Upper lobe of left lung (tissue), 4 donors: ENCODE data around the gene HMGN4.

ENCODE experiments used
- CTCF ChIP-seq, 6 experiments: fragments of 450-650 bp in 4 of 6; fragments of 200-600 bp in 2 of 6; sonication (generic) in 2 of 6; IDR thresholded peaks; one replicate each; pipeline ENCODE4 v1.5.1; 2016 to 2019; ENCODE audit warnings: antibody characterized with exemption in 6 of 6
- EP300 ChIP-seq, 4 donors: sonication (generic); formaldehyde crosslinking; IDR thresholded peaks; one replicate each; pipeline ENCODE4 v1.5.1; 2017; ENCODE audit warnings: antibody characterized with exemption in 4 of 4, control low read depth in 2 of 4
- POLR2A ChIP-seq, 4 donors: fragments of 450-650 bp; IDR thresholded peaks; one replicate each; pipeline ENCODE4 v1.5.1; 2016 to 2017; ENCODE audit warnings: antibody characterized with exemption in 4 of 4, mild to moderate bottlenecking in 2 of 4
- POLR2AphosphoS5 ChIP-seq, 2 donors: sonication (generic); formaldehyde crosslinking; IDR thresholded peaks; one replicate each; pipeline ENCODE4 v1.5.1; 2017; ENCODE audit warnings: antibody characterized with exemption in 2 of 2

GRCh38 chr6:26514984-26515383 is 23.2 kb upstream of the HMGN4 start:
- TF ChIP-seq CTCF (IDR thresholded peaks at IDR 0.05) (no peak), POLR2A (IDR thresholded peaks at IDR 0.05) (no peak), POLR2AphosphoS5 (IDR thresholded peaks at IDR 0.05) (no peak), EP300 (IDR thresholded peaks at IDR 0.05) (no peak)
